Endothelial cell of umbilical vein (primary cell): ENCODE data around the gene KCNMB2.

Source experiments
- EZH2 ChIP-seq: IDR thresholded peaks from 2 replicates; pipeline ENCODE4 v1.6.1; 2012; ENCODE audit warnings: borderline replicate concordance, low read depth, mild to moderate bottlenecking, moderate library complexity, low read length, inconsistent platforms; ENCODE audit not compliant: severe bottlenecking
- POLR2AphosphoS5 ChIP-seq: IDR thresholded peaks from 2 replicates; pipeline ENCODE4 v1.6.1; 2012; ENCODE audit warnings: low read depth, mild to moderate bottlenecking, control low read depth, low read length, moderate library complexity; ENCODE audit not compliant: insufficient read depth
- TF ChIP-seq, protein P1 (sequence below), 2 donors: IDR thresholded peaks; 1 replicate in 1 of 2; 2 replicates in 1 of 2; pipeline ENCODE4 v1.5.1; 2011; ENCODE audit warnings: low read length in 2 of 2, mild to moderate bottlenecking in 2 of 2, moderate library complexity in 2 of 2, control low read depth in 1 of 2, inconsistent platforms in 1 of 2, low read depth in 1 of 2; ENCODE audit not compliant: insufficient read depth in 1 of 2; ENCODE audit errors: extremely low read depth in 1 of 2
- TF ChIP-seq, protein P2 (sequence below): IDR thresholded peaks from 2 replicates; pipeline ENCODE4 v1.6.1; 2011; ENCODE audit not compliant: insufficient read depth, insufficient read length

DNA sequence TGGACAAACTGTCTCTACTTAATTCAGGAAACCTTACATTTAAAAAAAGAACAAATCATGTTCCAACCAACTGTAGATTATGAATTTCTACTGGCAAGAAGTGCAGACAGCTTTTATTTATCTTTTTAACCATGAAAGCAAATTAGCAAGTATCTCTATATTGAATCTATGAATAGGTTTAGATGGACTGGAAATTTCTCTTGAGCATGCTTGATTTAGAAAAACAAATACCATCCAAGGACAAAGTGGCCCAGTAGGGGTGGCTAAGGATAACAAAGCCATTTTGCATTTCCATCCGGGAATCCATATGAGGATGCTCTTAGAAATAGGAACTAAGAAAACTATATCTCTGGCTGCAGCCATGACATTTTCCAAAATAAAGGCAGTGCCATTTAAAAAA lies 150.6 kb downstream of the KCNMB2 start:
- TF ChIP-seq, protein P1, sequence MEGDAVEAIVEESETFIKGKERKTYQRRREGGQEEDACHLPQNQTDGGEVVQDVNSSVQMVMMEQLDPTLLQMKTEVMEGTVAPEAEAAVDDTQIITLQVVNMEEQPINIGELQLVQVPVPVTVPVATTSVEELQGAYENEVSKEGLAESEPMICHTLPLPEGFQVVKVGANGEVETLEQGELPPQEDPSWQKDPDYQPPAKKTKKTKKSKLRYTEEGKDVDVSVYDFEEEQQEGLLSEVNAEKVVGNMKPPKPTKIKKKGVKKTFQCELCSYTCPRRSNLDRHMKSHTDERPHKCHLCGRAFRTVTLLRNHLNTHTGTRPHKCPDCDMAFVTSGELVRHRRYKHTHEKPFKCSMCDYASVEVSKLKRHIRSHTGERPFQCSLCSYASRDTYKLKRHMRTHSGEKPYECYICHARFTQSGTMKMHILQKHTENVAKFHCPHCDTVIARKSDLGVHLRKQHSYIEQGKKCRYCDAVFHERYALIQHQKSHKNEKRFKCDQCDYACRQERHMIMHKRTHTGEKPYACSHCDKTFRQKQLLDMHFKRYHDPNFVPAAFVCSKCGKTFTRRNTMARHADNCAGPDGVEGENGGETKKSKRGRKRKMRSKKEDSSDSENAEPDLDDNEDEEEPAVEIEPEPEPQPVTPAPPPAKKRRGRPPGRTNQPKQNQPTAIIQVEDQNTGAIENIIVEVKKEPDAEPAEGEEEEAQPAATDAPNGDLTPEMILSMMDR (IDR thresholded peaks at IDR 0.05; ENCODE audit: extremely low read depth in 1 of 2, insufficient read depth in 1 of 2, low read depth in 1 of 2, low read length in 2 of 2), result no peak
- TF ChIP-seq POLR2AphosphoS5, result no peak
- TF ChIP-seq, protein P2, sequence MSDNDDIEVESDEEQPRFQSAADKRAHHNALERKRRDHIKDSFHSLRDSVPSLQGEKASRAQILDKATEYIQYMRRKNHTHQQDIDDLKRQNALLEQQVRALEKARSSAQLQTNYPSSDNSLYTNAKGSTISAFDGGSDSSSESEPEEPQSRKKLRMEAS, result no peak
- no peak for TF ChIP-seq EZH2
